Osteocyte (in vitro differentiated cells): ENCODE results near the gene ASXL1. TPM values are rescaled to one million over a fixed set of nuclear protein-coding genes. Genes with fewer than 3 reads are reported as not detected.

Source experiments
- DNase-seq: peaks from one replicate; pipeline ENCODE4 v3.0.0; 2021; ENCODE audit warnings: mixed read lengths; ENCODE audit not compliant: unreplicated experiment; ENCODE audit errors: extremely low spot score
- H3K27ac Mint-ChIP-seq: one replicate; pipeline ENCODE4 v1.8.0; 2021; ENCODE audit warnings: mild to moderate bottlenecking, mixed read lengths; ENCODE audit not compliant: unreplicated experiment
- H3K27me3 Mint-ChIP-seq: one replicate; pipeline ENCODE4 v1.8.0; 2021; ENCODE audit warnings: mixed read lengths; ENCODE audit not compliant: unreplicated experiment
- H3K36me3 Mint-ChIP-seq: one replicate; pipeline ENCODE4 v1.8.0; 2021; ENCODE audit warnings: mixed read lengths; ENCODE audit not compliant: unreplicated experiment
- H3K4me1 Mint-ChIP-seq: one replicate; pipeline ENCODE4 v1.8.0; 2021; ENCODE audit warnings: mixed read lengths; ENCODE audit not compliant: unreplicated experiment
- H3K4me3 Mint-ChIP-seq: one replicate; pipeline ENCODE4 v1.8.0; 2021; ENCODE audit warnings: mild to moderate bottlenecking, moderate library complexity, mixed read lengths; ENCODE audit not compliant: unreplicated experiment
- H3K9me3 Mint-ChIP-seq: one replicate; pipeline ENCODE4 v1.8.0; 2021; ENCODE audit warnings: mixed read lengths; ENCODE audit not compliant: unreplicated experiment
- CTCF ChIP-seq: fragments of 200-600 bp; sonication (generic); IDR thresholded peaks from 2 replicates; pipeline ENCODE4 v1.5.0; 2021; ENCODE audit warnings: antibody characterized with exemption, mild to moderate bottlenecking, moderate library complexity
- total RNA-seq: library from RNA; stranded (reverse); gene quantifications from 2 replicates; pipeline ENCODE4 v1.2.1, GENCODE V29; 2021

Gene ASXL1
- total RNA-seq, 1 donor from 2014 or later = 76.8 TPM

GRCh38 chr20:32434434-32434833, 76.3 kb downstream of the ASXL1 start:
- no peak for TF ChIP-seq CTCF
- Mint-ChIP-seq H3K36me3 (peaks cover 52% of the 10 kb centered on the region), H3K4me3 (no peak overlapping the region), H3K4me1 (no peaks in the 10 kb centered on the region), H3K27ac (no peak overlapping the region), H3K27me3 (no peaks in the 10 kb centered on the region), H3K9me3 (no peaks in the 10 kb centered on the region)
- DNase-seq = no peak

- no peak overlapping the region for H3K27ac Mint-ChIP-seq
- DNase-seq = no peak
- H3K4me1 Mint-ChIP-seq = no peaks in the 10 kb centered on the region
- TF ChIP-seq CTCF = no peak
- H3K36me3 Mint-ChIP-seq = peaks cover 49% of the 10 kb centered on the region
- H3K27me3 Mint-ChIP-seq = no peaks in the 10 kb centered on the region
- H3K9me3 Mint-ChIP-seq = no peaks in the 10 kb centered on the region
- no peak overlapping the region for H3K4me3 Mint-ChIP-seq
Measured at GRCh38 chr20:32435449-32436107, 77.4 kb downstream of the ASXL1 start.

GRCh38 chr20:32436142-32436861, 78.2 kb downstream of the ASXL1 start:
- H3K4me3 Mint-ChIP-seq = no peak overlapping the region
- H3K9me3 Mint-ChIP-seq = no peaks in the 10 kb centered on the region
- no peak overlapping the region for H3K27ac Mint-ChIP-seq
- no peaks in the 10 kb centered on the region for H3K27me3 Mint-ChIP-seq
- peak; percentile 48 for DNase-seq
- peaks cover 46% of the 10 kb centered on the region for H3K36me3 Mint-ChIP-seq
- no peak for TF ChIP-seq CTCF
- no peaks in the 10 kb centered on the region for H3K4me1 Mint-ChIP-seq

- Mint-ChIP-seq H3K27me3 (no peaks in the 10 kb centered on the region), H3K4me1 (peaks cover 5% of the 10 kb centered on the region), H3K27ac (no peak overlapping the region), H3K36me3 (peaks cover 44% of the 10 kb centered on the region), H3K4me3 (no peak overlapping the region), H3K9me3 (no peaks in the 10 kb centered on the region)
- TF ChIP-seq CTCF = no peak
- no peak for DNase-seq
Measured at GRCh38 chr20:32436968-32437367, 78.8 kb downstream of the ASXL1 start.

- Mint-ChIP-seq H3K36me3 (peaks cover 40% of the 10 kb centered on the region), H3K4me3 (no peak overlapping the region), H3K9me3 (no peaks in the 10 kb centered on the region), H3K27ac (no peak overlapping the region), H3K27me3 (no peaks in the 10 kb centered on the region), H3K4me1 (peaks cover 5% of the 10 kb centered on the region)
- TF ChIP-seq CTCF = peak; percentile 29
- DNase-seq = peak; percentile 63
Measured at GRCh38 chr20:32437391-32438074, 79.4 kb downstream of the ASXL1 start.
